Hepatocyte (in vitro differentiated cells): ENCODE data around the gene LMF2. TPM values are rescaled to one million over a fixed set of nuclear protein-coding genes. Genes with fewer than 3 reads are reported as not detected.

ENCODE experiments used
- DNase-seq: peaks from one replicate; pipeline ENCODE4 v3.0.0-alpha.2; 2016; ENCODE audit warnings: low spot score
- H2AFZ ChIP-seq: fragments of 200-600 bp; sonication (generic); 2 replicates; pipeline ENCODE4 v1.6.0; 2016; ENCODE audit warnings: antibody characterized with exemption, mild to moderate bottlenecking
- H3K27ac ChIP-seq: fragments of 200-600 bp; sonication (generic); 2 replicates; pipeline ENCODE4 v1.5.1; 2016; ENCODE audit warnings: mild to moderate bottlenecking
- H3K27me3 ChIP-seq: fragments of 200-600 bp; sonication (generic); 2 replicates; pipeline ENCODE4 v1.6.1; 2016
- H3K36me3 ChIP-seq: fragments of 200-600 bp; sonication (generic); replicated peaks from 2 replicates; pipeline ENCODE4 v1.5.1; 2016; ENCODE audit warnings: low read depth; ENCODE audit not compliant: insufficient read depth
- H3K4me1 ChIP-seq: fragments of 200-600 bp; sonication (generic); 2 replicates; pipeline ENCODE4 v1.5.1; 2016; ENCODE audit warnings: mild to moderate bottlenecking, moderate library complexity; ENCODE audit not compliant: insufficient read depth
- H3K4me2 ChIP-seq: fragments of 200-600 bp; sonication (generic); 2 replicates; pipeline ENCODE4 v1.6.0; 2016
- H3K4me3 ChIP-seq: fragments of 200-600 bp; sonication (generic); 2 replicates; pipeline ENCODE4 v1.5.1; 2016; ENCODE audit warnings: mild to moderate bottlenecking
- H3K79me2 ChIP-seq: fragments of 200-600 bp; sonication (generic); 2 replicates; pipeline ENCODE4 v1.6.0; 2017; ENCODE audit warnings: mild to moderate bottlenecking
- H3K9me2 ChIP-seq: fragments of 200-600 bp; sonication (generic); replicated peaks from 2 replicates; pipeline ENCODE4 v1.6.0; 2017; ENCODE audit warnings: mild to moderate bottlenecking; ENCODE audit not compliant: insufficient read depth
- H3K9me3 ChIP-seq: fragments of 200-600 bp; sonication (generic); 2 replicates; pipeline ENCODE4 v1.5.1; 2016; ENCODE audit warnings: low read depth, mild to moderate bottlenecking
- H4K20me1 ChIP-seq: fragments of 200-600 bp; sonication (generic); 2 replicates; pipeline ENCODE4 v1.6.0; 2016; ENCODE audit warnings: mild to moderate bottlenecking; ENCODE audit not compliant: insufficient read depth, poor library complexity, severe bottlenecking
- CTCF ChIP-seq: fragments of 200-600 bp; sonication (generic); IDR thresholded peaks from 2 replicates; pipeline ENCODE4 v1.5.1; 2016; ENCODE audit warnings: antibody characterized with exemption, mild to moderate bottlenecking; ENCODE audit not compliant: poor library complexity
- EZH2 ChIP-seq: fragments of 200-600 bp; sonication (generic); IDR thresholded peaks from 2 replicates; pipeline ENCODE4 v1.6.1; 2016; ENCODE audit warnings: antibody characterized with exemption, mild to moderate bottlenecking, borderline replicate concordance
- EZH2phosphoT487 ChIP-seq: fragments of 200-600 bp; sonication (generic); IDR thresholded peaks from one replicate; pipeline ENCODE4 v1.6.1; 2018; ENCODE audit warnings: antibody characterized with exemption, mild to moderate bottlenecking, low read depth, moderate library complexity; ENCODE audit not compliant: unreplicated experiment, severe bottlenecking
- WGBS: methylation state at CpG from one replicate; pipeline ENCODE4 v1.1.6; 2016; ENCODE audit warnings: low lambda C conversion rate; ENCODE audit errors: missing lambda C conversion rate; 5-methylcytosine and 5-hydroxymethylcytosine counted together
- polyA plus RNA-seq: library from polyadenylated mRNA; unstranded; fragments of >200 nt; fragmentation: Nextera tagmentation; extraction: Ambion mirVana; gene quantifications from 2 replicates; pipeline ENCODE4 v1.2.1, GENCODE V29; 2016
- total RNA-seq: library from RNA; depleted of rRNA; stranded (reverse); fragments of >200 nt; gene quantifications from 2 replicates; pipeline ENCODE4 v1.2.3, GENCODE V29; 2014

The LMF2 gene
- total and polyA plus RNA-seq, 2 experiments from 2014 or later: 32.8 to 97.6 TPM

- Histone ChIP-seq H3K27me3 (no peaks in the 10 kb centered on the region), H3K4me3 (peak overlapping the region; percentile 23), H3K79me2 (peaks cover 37% of the 10 kb centered on the region), H3K9me3 (no peaks in the 10 kb centered on the region), H3K9me2 (no peaks in the 10 kb centered on the region), H2AFZ (peak overlapping the region; percentile 42), H4K20me1 (peaks cover 13% of the 10 kb centered on the region), H3K27ac (peak overlapping the region; percentile 90), H3K4me2 (peak overlapping the region; percentile 94), H3K36me3 (no peaks in the 10 kb centered on the region), H3K4me1 (peaks cover 19% of the 10 kb centered on the region)
- whole genome bisulfite sequencing: 16% methylated on average over 18 of the region's 19 CpGs
- no peak for TF ChIP-seq EZH2
- no peak for TF ChIP-seq CTCF
- TF ChIP-seq EZH2phosphoT487: no peak
- DNase-seq: no peak
These were observed 17.2 kb upstream of the LMF2 start for GRCh38 chr22:50524676-50525103.

- peaks cover 19% of the 10 kb centered on the region for H3K4me1 ChIP-seq
- no peaks in the 10 kb centered on the region for H3K9me3 ChIP-seq
- H3K36me3 ChIP-seq: no peaks in the 10 kb centered on the region
- H4K20me1 ChIP-seq: peaks cover 13% of the 10 kb centered on the region
- peak; percentile 15 for DNase-seq
- no peaks in the 10 kb centered on the region for H3K27me3 ChIP-seq
- TF ChIP-seq EZH2 (no peak), CTCF (no peak), EZH2phosphoT487 (no peak)
- H3K4me3 ChIP-seq: peak overlapping the region; percentile 23
- peaks cover 37% of the 10 kb centered on the region for H3K79me2 ChIP-seq
- no peaks in the 10 kb centered on the region for H3K9me2 ChIP-seq
- H2AFZ ChIP-seq: no peak overlapping the region
- WGBS: 79% methylated on average over 25 of the region's 25 CpGs
- H3K27ac ChIP-seq: peak overlapping the region; percentile 90
- peak overlapping the region; percentile 94 for H3K4me2 ChIP-seq
These were observed 16.5 kb upstream of the LMF2 start for GRCh38 chr22:50523806-50524675.

- WGBS: 97% methylated on average over 16 of the region's 16 CpGs
- H3K4me3 ChIP-seq: no peak overlapping the region
- no peak overlapping the region for H2AFZ ChIP-seq
- no peak for DNase-seq
- H3K4me1 ChIP-seq: peaks cover 19% of the 10 kb centered on the region
- no peaks in the 10 kb centered on the region for H3K9me2 ChIP-seq
- no peaks in the 10 kb centered on the region for H3K36me3 ChIP-seq
- TF ChIP-seq EZH2: no peak
- no peak for TF ChIP-seq EZH2phosphoT487
- no peak for TF ChIP-seq CTCF
- no peaks in the 10 kb centered on the region for H3K27me3 ChIP-seq
- no peaks in the 10 kb centered on the region for H3K9me3 ChIP-seq
- H4K20me1 ChIP-seq: peaks cover 13% of the 10 kb centered on the region
- no peak overlapping the region for H3K27ac ChIP-seq
- peaks cover 37% of the 10 kb centered on the region for H3K79me2 ChIP-seq
- H3K4me2 ChIP-seq: peak overlapping the region; percentile 94
These were observed 15.9 kb upstream of the LMF2 start for GRCh38 chr22:50523458-50523805.
